GM21526 (cell line): Measurements from ENCODE around the gene MAD1L1.
"Not testable (repeated sequence)": the region's sequence is repeated elsewhere in the genome, so short reads cannot be mapped to it uniquely, and the experiment has no call there.

Experiments
- ATAC-seq: cut with Tn5 transposase; IDR thresholded peaks from one replicate; pipeline ENCODE4 v1.9.1; 2021; ENCODE audit warnings: moderate library complexity; ENCODE audit not compliant: unreplicated experiment, low FRiP score

Gene MAD1L1

GRCh38 chr7:1996816-1997215 is 235.9 kb downstream of the MAD1L1 start:
- ATAC-seq = no peak

- ATAC-seq = not testable (repeated sequence)
Observed at GRCh38 chr7:1995911-1996420, 236.8 kb downstream of the MAD1L1 start.

GRCh38 chr7:1995426-1995825 is 237.3 kb downstream of the MAD1L1 start:
- ATAC-seq = no peak

- ATAC-seq = no peak
Observed at GRCh38 chr7:1994931-1995330, 237.8 kb downstream of the MAD1L1 start.

GRCh38 chr7:1993776-1994740 is 238.7 kb downstream of the MAD1L1 start:
- no peak for ATAC-seq

GRCh38 chr7:1993031-1993695 is 239.6 kb downstream of the MAD1L1 start:
- no peak for ATAC-seq

- no peak for ATAC-seq
Observed at GRCh38 chr7:1992554-1992953, 240.2 kb downstream of the MAD1L1 start.

GRCh38 chr7:1990001-1990670 is 242.6 kb downstream of the MAD1L1 start:
- ATAC-seq = no peak

- ATAC-seq = no peak
Observed at GRCh38 chr7:1989049-1989860, 243.5 kb downstream of the MAD1L1 start.

GRCh38 chr7:1988533-1988930 is 244.2 kb downstream of the MAD1L1 start:
- no peak for ATAC-seq

GRCh38 chr7:1987591-1988532 is 244.9 kb downstream of the MAD1L1 start:
- ATAC-seq = no peak

- ATAC-seq = no peak
Observed at GRCh38 chr7:1987084-1987535, 245.6 kb downstream of the MAD1L1 start.

GRCh38 chr7:1986366-1987083 is 246.2 kb downstream of the MAD1L1 start:
- ATAC-seq = no peak

- no peak for ATAC-seq
Observed at GRCh38 chr7:1985936-1986335, 246.8 kb downstream of the MAD1L1 start.

GRCh38 chr7:1985042-1985441 is 247.7 kb downstream of the MAD1L1 start:
- ATAC-seq = no peak

- no peak for ATAC-seq
Observed at GRCh38 chr7:1981878-1982230, 250.9 kb downstream of the MAD1L1 start.

- ATAC-seq = no peak
Observed at GRCh38 chr7:1981201-1981877, 251.4 kb downstream of the MAD1L1 start.
